GM23338 (cell line): ENCODE results near the gene GAPDHS. TPM values are rescaled to one million over a fixed set of nuclear protein-coding genes. Genes with fewer than 3 reads are reported as not detected.

ENCODE experiments used
- ATAC-seq: fragments of 200-7000 bp; cut with Tn5 transposase; 3 replicates; pipeline ENCODE4 v1.9.1; 2020
- DNase-seq: peaks from one replicate; pipeline ENCODE4 v3.0.0-alpha.2; 2015; ENCODE audit warnings: low spot score
- H2AFZ ChIP-seq: fragments of 200-600 bp; sonication (generic); 2 replicates; pipeline ENCODE4 v1.8.0; 2016; ENCODE audit warnings: antibody characterized with exemption, mild to moderate bottlenecking, moderate library complexity
- H3F3A ChIP-seq: fragments of 200-600 bp; sonication (generic); replicated peaks from 2 replicates; pipeline ENCODE4 v1.8.0; 2017; ENCODE audit warnings: antibody characterized with exemption, mixed run types, low read depth
- H3K27ac ChIP-seq: fragments of 200-600 bp; sonication (generic); 2 replicates; pipeline ENCODE4 v1.6.1; 2016; ENCODE audit warnings: low read depth
- H3K27me3 ChIP-seq: fragments of 200-600 bp; sonication (generic); 2 replicates; pipeline ENCODE4 v1.8.0; 2016; ENCODE audit warnings: mild to moderate bottlenecking, mixed run types, moderate library complexity; ENCODE audit not compliant: insufficient read depth
- H3K36me3 ChIP-seq: fragments of 200-600 bp; sonication (generic); 2 replicates; pipeline ENCODE4 v1.8.0; 2016; ENCODE audit warnings: mild to moderate bottlenecking; ENCODE audit not compliant: insufficient read depth
- H3K4me1 ChIP-seq: fragments of 200-600 bp; sonication (generic); 2 replicates; pipeline ENCODE4 v1.8.0; 2016; ENCODE audit warnings: mild to moderate bottlenecking, moderate library complexity; ENCODE audit not compliant: insufficient read depth
- H3K4me2 ChIP-seq: fragments of 200-600 bp; sonication (generic); 2 replicates; pipeline ENCODE4 v1.7.1; 2017; ENCODE audit warnings: mixed run types
- H3K4me3 ChIP-seq: fragments of 200-600 bp; sonication (generic); 2 replicates; pipeline ENCODE4 v1.6.1; 2016; ENCODE audit warnings: mixed run types
- H3K79me2 ChIP-seq: fragments of 200-600 bp; sonication (generic); replicated peaks from 2 replicates; pipeline ENCODE4 v1.8.0; 2017; ENCODE audit warnings: mild to moderate bottlenecking; ENCODE audit not compliant: insufficient read depth
- H3K9me2 ChIP-seq: fragments of 200-600 bp; sonication (generic); 2 replicates; pipeline ENCODE4 v1.8.0; 2017; ENCODE audit not compliant: insufficient read depth
- H4K20me1 ChIP-seq: fragments of 200-600 bp; sonication (generic); replicated peaks from 2 replicates; pipeline ENCODE4 v1.8.0; 2017; ENCODE audit warnings: mild to moderate bottlenecking; ENCODE audit not compliant: insufficient read depth
- H3K27ac Mint-ChIP-seq: 2 replicates; pipeline ENCODE4 v1.8.0; 2020; ENCODE audit warnings: inconsistent platforms, mild to moderate bottlenecking, moderate library complexity, mixed read lengths
- H3K27me3 Mint-ChIP-seq: 3 replicates; pipeline ENCODE4 v1.8.0; 2022; ENCODE audit warnings: low read depth, mild to moderate bottlenecking, moderate library complexity, mixed read lengths, inconsistent platforms; ENCODE audit not compliant: insufficient read depth, poor library complexity
- H3K36me3 Mint-ChIP-seq: 3 replicates; pipeline ENCODE4 v1.8.0; 2021; ENCODE audit warnings: low read depth, mild to moderate bottlenecking, inconsistent platforms, moderate library complexity, mixed read lengths
- H3K4me1 Mint-ChIP-seq: 3 replicates; pipeline ENCODE4 v1.8.0; 2020; ENCODE audit warnings: mild to moderate bottlenecking, inconsistent platforms, mixed read lengths
- H3K4me3 Mint-ChIP-seq: 3 replicates; pipeline ENCODE4 v1.8.0; 2021; ENCODE audit warnings: moderate library complexity, mild to moderate bottlenecking, inconsistent platforms, mixed read lengths
- H3K9me3 Mint-ChIP-seq: 3 replicates; pipeline ENCODE4 v1.8.0; 2020; ENCODE audit warnings: moderate library complexity, mild to moderate bottlenecking, inconsistent platforms, mixed read lengths
- CREB1 ChIP-seq: fragments of 250-450 bp; sonication (Bioruptor Pico); IDR thresholded peaks from 2 replicates; pipeline ENCODE4 v1.5.0; 2020; ENCODE audit warnings: low read depth, mild to moderate bottlenecking, moderate library complexity
- EZH2 ChIP-seq: fragments of 200-600 bp; sonication (generic); IDR thresholded peaks from one replicate; pipeline ENCODE4 v1.8.0; 2017; ENCODE audit warnings: antibody characterized with exemption, mild to moderate bottlenecking, low read depth; ENCODE audit not compliant: unreplicated experiment
- EZH2phosphoT487 ChIP-seq: fragments of 200-600 bp; sonication (generic); IDR thresholded peaks from one replicate; pipeline ENCODE4 v1.8.1; 2018; ENCODE audit warnings: antibody characterized with exemption; ENCODE audit not compliant: unreplicated experiment
- NANOG ChIP-seq: IDR thresholded peaks from 2 replicates; pipeline ENCODE4 v1.6.1; 2016; ENCODE audit warnings: antibody characterized with exemption, borderline replicate concordance
- POLR2AphosphoS5 ChIP-seq: IDR thresholded peaks from 2 replicates; pipeline ENCODE4 v1.6.1; 2016; ENCODE audit warnings: antibody characterized with exemption, low read depth
- STAT1 ChIP-seq: IDR thresholded peaks from one replicate; pipeline ENCODE4 v1.6.1; 2016; ENCODE audit warnings: antibody characterized with exemption; ENCODE audit not compliant: unreplicated experiment
- ZNF114 ChIP-seq: fragments of 250-450 bp; sonication (Bioruptor Pico); IDR thresholded peaks from 2 replicates; pipeline ENCODE4 v1.5.0; 2020; ENCODE audit warnings: mild to moderate bottlenecking, moderate library complexity
- polyA plus RNA-seq: library from polyadenylated mRNA; unstranded; fragments of >200 nt; fragmentation: Nextera tagmentation; extraction: Ambion mirVana; gene quantifications from 2 replicates; pipeline ENCODE4 v1.2.1, GENCODE V29; 2016
- total RNA-seq: library from RNA; depleted of rRNA; stranded (reverse); fragments of >200 nt; shearing (Covaris generic); gene quantifications from 2 replicates; pipeline ENCODE4 v1.2.3, GENCODE V29; 2014
- TF ChIP-seq, protein P1 (sequence below): fragments of 250-450 bp; sonication (Bioruptor Pico); IDR thresholded peaks from 2 replicates; pipeline ENCODE4 v1.5.0; 2020; ENCODE audit warnings: mild to moderate bottlenecking, moderate library complexity

Gene GAPDHS
- total and polyA plus RNA-seq, 2 experiments from 2014 or later = not detected

DNA sequence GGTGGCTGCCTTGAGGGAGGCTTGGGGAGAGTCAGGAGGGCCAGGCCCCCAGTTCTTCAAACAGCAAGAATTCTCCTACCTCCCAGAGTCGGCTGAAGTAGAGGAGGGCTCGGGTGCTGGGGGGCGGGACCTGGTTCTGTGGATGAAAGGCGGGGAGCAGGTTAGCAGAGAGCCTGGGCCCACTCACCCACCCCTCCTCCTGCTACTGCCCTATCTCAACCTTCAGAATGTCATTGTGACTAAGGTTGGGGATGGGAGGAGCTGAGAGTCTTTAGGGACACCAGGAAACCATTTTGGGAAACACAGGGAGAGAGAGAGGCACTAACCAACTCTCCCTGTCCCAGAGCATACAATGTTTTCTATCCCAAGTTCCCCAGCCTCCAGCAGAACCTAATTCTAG lies 30.5 kb upstream of the GAPDHS start (continued):
- TF ChIP-seq EZH2 (no peak), EZH2phosphoT487 (no peak), NANOG (no peak), CREB1 (CRISPR knock-in tag) (no peak), STAT1 (no peak), POLR2AphosphoS5 (no peak)
- TF ChIP-seq, protein P1, sequence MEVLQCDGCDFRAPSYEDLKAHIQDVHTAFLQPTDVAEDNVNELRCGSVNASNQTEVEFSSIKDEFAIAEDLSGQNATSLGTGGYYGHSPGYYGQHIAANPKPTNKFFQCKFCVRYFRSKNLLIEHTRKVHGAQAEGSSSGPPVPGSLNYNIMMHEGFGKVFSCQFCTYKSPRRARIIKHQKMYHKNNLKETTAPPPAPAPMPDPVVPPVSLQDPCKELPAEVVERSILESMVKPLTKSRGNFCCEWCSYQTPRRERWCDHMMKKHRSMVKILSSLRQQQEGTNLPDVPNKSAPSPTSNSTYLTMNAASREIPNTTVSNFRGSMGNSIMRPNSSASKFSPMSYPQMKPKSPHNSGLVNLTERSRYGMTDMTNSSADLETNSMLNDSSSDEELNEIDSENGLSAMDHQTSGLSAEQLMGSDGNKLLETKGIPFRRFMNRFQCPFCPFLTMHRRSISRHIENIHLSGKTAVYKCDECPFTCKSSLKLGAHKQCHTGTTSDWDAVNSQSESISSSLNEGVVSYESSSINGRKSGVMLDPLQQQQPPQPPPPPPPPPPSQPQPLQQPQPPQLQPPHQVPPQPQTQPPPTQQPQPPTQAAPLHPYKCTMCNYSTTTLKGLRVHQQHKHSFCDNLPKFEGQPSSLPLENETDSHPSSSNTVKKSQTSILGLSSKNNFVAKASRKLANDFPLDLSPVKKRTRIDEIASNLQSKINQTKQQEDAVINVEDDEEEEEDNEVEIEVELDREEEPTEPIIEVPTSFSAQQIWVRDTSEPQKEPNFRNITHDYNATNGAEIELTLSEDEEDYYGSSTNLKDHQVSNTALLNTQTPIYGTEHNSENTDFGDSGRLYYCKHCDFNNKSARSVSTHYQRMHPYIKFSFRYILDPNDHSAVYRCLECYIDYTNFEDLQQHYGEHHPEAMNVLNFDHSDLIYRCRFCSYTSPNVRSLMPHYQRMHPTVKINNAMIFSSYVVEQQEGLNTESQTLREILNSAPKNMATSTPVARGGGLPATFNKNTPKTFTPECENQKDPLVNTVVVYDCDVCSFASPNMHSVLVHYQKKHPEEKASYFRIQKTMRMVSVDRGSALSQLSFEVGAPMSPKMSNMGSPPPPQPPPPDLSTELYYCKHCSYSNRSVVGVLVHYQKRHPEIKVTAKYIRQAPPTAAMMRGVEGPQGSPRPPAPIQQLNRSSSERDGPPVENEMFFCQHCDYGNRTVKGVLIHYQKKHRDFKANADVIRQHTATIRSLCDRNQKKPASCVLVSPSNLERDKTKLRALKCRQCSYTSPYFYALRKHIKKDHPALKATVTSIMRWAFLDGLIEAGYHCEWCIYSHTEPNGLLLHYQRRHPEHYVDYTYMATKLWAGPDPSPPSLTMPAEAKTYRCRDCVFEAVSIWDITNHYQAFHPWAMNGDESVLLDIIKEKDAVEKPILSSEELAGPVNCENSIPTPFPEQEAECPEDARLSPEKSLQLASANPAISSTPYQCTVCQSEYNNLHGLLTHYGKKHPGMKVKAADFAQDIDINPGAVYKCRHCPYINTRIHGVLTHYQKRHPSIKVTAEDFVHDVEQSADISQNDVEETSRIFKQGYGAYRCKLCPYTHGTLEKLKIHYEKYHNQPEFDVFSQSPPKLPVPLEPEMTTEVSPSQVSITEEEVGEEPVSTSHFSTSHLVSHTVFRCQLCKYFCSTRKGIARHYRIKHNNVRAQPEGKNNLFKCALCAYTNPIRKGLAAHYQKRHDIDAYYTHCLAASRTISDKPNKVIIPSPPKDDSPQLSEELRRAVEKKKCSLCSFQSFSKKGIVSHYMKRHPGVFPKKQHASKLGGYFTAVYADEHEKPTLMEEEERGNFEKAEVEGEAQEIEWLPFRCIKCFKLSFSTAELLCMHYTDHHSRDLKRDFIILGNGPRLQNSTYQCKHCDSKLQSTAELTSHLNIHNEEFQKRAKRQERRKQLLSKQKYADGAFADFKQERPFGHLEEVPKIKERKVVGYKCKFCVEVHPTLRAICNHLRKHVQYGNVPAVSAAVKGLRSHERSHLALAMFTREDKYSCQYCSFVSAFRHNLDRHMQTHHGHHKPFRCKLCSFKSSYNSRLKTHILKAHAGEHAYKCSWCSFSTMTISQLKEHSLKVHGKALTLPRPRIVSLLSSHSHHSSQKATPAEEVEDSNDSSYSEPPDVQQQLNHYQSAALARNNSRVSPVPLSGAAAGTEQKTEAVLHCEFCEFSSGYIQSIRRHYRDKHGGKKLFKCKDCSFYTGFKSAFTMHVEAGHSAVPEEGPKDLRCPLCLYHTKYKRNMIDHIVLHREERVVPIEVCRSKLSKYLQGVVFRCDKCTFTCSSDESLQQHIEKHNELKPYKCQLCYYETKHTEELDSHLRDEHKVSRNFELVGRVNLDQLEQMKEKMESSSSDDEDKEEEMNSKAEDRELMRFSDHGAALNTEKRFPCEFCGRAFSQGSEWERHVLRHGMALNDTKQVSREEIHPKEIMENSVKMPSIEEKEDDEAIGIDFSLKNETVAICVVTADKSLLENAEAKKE (CRISPR knock-in tag) = no peak

DNA sequence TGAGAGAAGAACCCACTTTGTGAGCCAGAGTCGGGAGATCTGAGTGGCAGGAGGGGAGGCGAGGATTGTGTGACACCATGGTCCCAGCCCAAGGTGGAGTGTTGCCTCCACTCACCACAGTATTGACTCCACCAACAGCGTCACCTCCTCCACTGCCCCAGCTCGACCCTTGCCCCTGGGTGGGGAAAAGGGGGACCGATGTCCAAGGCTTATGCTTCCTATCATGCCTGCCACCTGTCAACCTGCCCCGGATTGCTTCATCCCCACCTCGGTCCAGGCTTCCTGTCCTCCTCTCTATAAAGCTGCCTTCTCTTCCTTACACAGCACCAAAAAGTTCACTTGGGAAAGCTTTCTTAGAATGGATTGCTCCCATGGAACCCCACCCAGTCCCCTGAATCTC lies 27.2 kb upstream of the GAPDHS start:
- DNase-seq (no peak), ATAC-seq (no peak)
- Histone ChIP-seq H3K27me3 (no peaks in the 10 kb centered on the region), H2AFZ (no peak overlapping the region), H3K36me3 (peaks cover 36% of the 10 kb centered on the region), H3K4me2 (no peak overlapping the region), H3K4me1 (peaks cover 10% of the 10 kb centered on the region), H3F3A (0 out of 2 replicates have a peak, but pooled peaks cover 3% of the 10 kb centered on the region), H3K27ac (no peak overlapping the region), H3K4me3 (no peak overlapping the region), H3K9me2 (no peaks in the 10 kb centered on the region), H4K20me1 (peaks cover 18% of the 10 kb centered on the region), H3K79me2 (peaks cover 33% of the 10 kb centered on the region)
- Mint-ChIP-seq H3K4me3 (no peak overlapping the region), H3K9me3 (no peaks in the 10 kb centered on the region; the same call in 2 of the 3 replicates), H3K36me3 (peaks cover 76% of the 10 kb centered on the region), H3K4me1 (peaks cover 19% of the 10 kb centered on the region), H3K27ac (no peak overlapping the region; the same call in 1 of the 2 replicates), H3K27me3 (peaks cover 13% of the 10 kb centered on the region)
- TF ChIP-seq, protein P1 (CRISPR knock-in tag) = no peak
- TF ChIP-seq EZH2phosphoT487 = no peak
- no peak for TF ChIP-seq NANOG
- no peak for TF ChIP-seq ZNF114
